ENCODE data around the gene NRXN2.

Gene NRXN2

GRCh38 chr11:64649291-64649697, 73.7 kb downstream of the NRXN2 start:
- DNase-seq (ENCODE audit: low read depth) = no peak

- DNase-seq (ENCODE audit: low read depth) = no peak
Observed at GRCh38 chr11:64648551-64648950, 74.4 kb downstream of the NRXN2 start.

GRCh38 chr11:64647019-64647779, 75.8 kb downstream of the NRXN2 start:
- no peak for DNase-seq (ENCODE audit: low read depth)

- DNase-seq (ENCODE audit: low read depth) = no peak
Observed at GRCh38 chr11:64644647-64645275, 78.2 kb downstream of the NRXN2 start.

GRCh38 chr11:64643920-64644646, 78.9 kb downstream of the NRXN2 start:
- no peak for DNase-seq (ENCODE audit: low read depth)

- no peak for DNase-seq (ENCODE audit: low read depth)
Observed at GRCh38 chr11:64643256-64643881, 79.6 kb downstream of the NRXN2 start.

GRCh38 chr11:64642871-64643255, 80.1 kb downstream of the NRXN2 start:
- DNase-seq (ENCODE audit: low read depth) = no peak

- DNase-seq (ENCODE audit: low read depth) = no peak
Observed at GRCh38 chr11:64642418-64642735, 80.6 kb downstream of the NRXN2 start.

GRCh38 chr11:64641596-64642417, 81.2 kb downstream of the NRXN2 start:
- DNase-seq (ENCODE audit: low read depth) = no peak

- no peak for DNase-seq (ENCODE audit: low read depth)
Observed at GRCh38 chr11:64639885-64640284, 83.1 kb downstream of the NRXN2 start.

GRCh38 chr11:64638829-64639228, 84.2 kb downstream of the NRXN2 start:
- no peak for DNase-seq (ENCODE audit: low read depth)

GRCh38 chr11:64638018-64638665, 84.9 kb downstream of the NRXN2 start:
- no peak for DNase-seq (ENCODE audit: low read depth)

GRCh38 chr11:64637334-64638017, 85.5 kb downstream of the NRXN2 start:
- DNase-seq (ENCODE audit: low read depth) = no peak

- no peak for DNase-seq (ENCODE audit: low read depth)
Observed at GRCh38 chr11:64633555-64634159, 89.3 kb downstream of the NRXN2 start.

GRCh38 chr11:64632654-64633053, 90.3 kb downstream of the NRXN2 start:
- no peak for DNase-seq (ENCODE audit: low read depth)

- no peak for DNase-seq (ENCODE audit: low read depth)
Observed at GRCh38 chr11:64632237-64632636, 90.8 kb downstream of the NRXN2 start.

- DNase-seq (ENCODE audit: low read depth) = no peak
Observed at GRCh38 chr11:64631675-64632074, 91.3 kb downstream of the NRXN2 start.

GRCh38 chr11:64629796-64630562, 93.0 kb downstream of the NRXN2 start:
- DNase-seq (ENCODE audit: low read depth) = no peak

- DNase-seq (ENCODE audit: low read depth) = no peak
Observed at GRCh38 chr11:64629103-64629502, 93.9 kb downstream of the NRXN2 start.

- DNase-seq (ENCODE audit: low read depth) = no peak
Observed at GRCh38 chr11:64628596-64628995, 94.4 kb downstream of the NRXN2 start.

Measured in activated T-cell treated with anti-CD3 and anti-CD28 coated beads for 48 hours (primary cell).